H9 (cell line): ENCODE results near the gene PDE3A. TPM values are rescaled to one million over a fixed set of nuclear protein-coding genes. Genes with fewer than 3 reads are reported as not detected.

ENCODE experiments used
- DNase-seq: peaks from one replicate; pipeline ENCODE4 v3.0.0-alpha.2; 2017
- H2AFZ ChIP-seq: one replicate; pipeline ENCODE4 v1.6.1; 2013; ENCODE audit warnings: mild to moderate bottlenecking, low read length, control low read depth, moderate library complexity
- H2AK5ac ChIP-seq: 2 replicates; pipeline ENCODE4 v1.6.1; 2013; ENCODE audit warnings: low read length, control low read depth, mixed read lengths; ENCODE audit not compliant: insufficient read length
- H2BK120ac ChIP-seq: one replicate; pipeline ENCODE4 v1.6.1; 2013; ENCODE audit warnings: low read depth, mild to moderate bottlenecking, low read length, control low read depth, inconsistent platforms; ENCODE audit not compliant: poor library complexity, severe bottlenecking
- H2BK12ac ChIP-seq: 2 replicates; pipeline ENCODE4 v1.6.1; 2013; ENCODE audit warnings: low read length, control low read depth, mixed read lengths, low read depth; ENCODE audit not compliant: insufficient read length
- H2BK15ac ChIP-seq: 2 replicates; pipeline ENCODE4 v1.6.1; 2013; ENCODE audit warnings: low read depth, low read length, control low read depth
- H2BK20ac ChIP-seq: one replicate; pipeline ENCODE4 v1.6.1; 2013; ENCODE audit warnings: low read depth, mild to moderate bottlenecking, low read length, control low read depth, inconsistent platforms; ENCODE audit not compliant: poor library complexity, severe bottlenecking
- H2BK5ac ChIP-seq: 2 replicates; pipeline ENCODE4 v1.6.1; 2013; ENCODE audit warnings: low read length, control low read depth, mixed read lengths; ENCODE audit not compliant: insufficient read length
- H3K14ac ChIP-seq: 2 replicates; pipeline ENCODE4 v1.6.1; 2013; ENCODE audit warnings: low read length, control low read depth; ENCODE audit not compliant: insufficient read depth
- H3K18ac ChIP-seq: 2 replicates; pipeline ENCODE4 v1.6.1; 2013; ENCODE audit warnings: low read depth, mild to moderate bottlenecking, mixed read lengths, low read length, control low read depth; ENCODE audit not compliant: insufficient read length
- H3K23ac ChIP-seq: 2 replicates; pipeline ENCODE4 v1.6.1; 2013; ENCODE audit warnings: low read length, control low read depth, mixed read lengths, low read depth; ENCODE audit not compliant: insufficient read length
- H3K23me2 ChIP-seq: 2 replicates; pipeline ENCODE4 v1.6.1; 2013; ENCODE audit warnings: low read depth, mild to moderate bottlenecking, mixed read lengths, low read length, control low read depth; ENCODE audit not compliant: insufficient read length, poor library complexity, severe bottlenecking
- H3K27ac ChIP-seq: 2 replicates; pipeline ENCODE4 v1.5.1; 2013; ENCODE audit warnings: low read length, control low read depth, mixed read lengths, low read depth; ENCODE audit not compliant: insufficient read length
- H3K27me3 ChIP-seq: 2 replicates; pipeline ENCODE4 v1.6.1; 2013; ENCODE audit warnings: low read length, control low read depth, inconsistent platforms; ENCODE audit not compliant: insufficient read depth
- H3K4ac ChIP-seq: 2 replicates; pipeline ENCODE4 v1.6.1; 2013; ENCODE audit warnings: low read depth, mild to moderate bottlenecking, control low read depth, inconsistent platforms, low read length, moderate library complexity
- H3K4me1 ChIP-seq: 2 replicates; pipeline ENCODE4 v1.6.1; 2013; ENCODE audit warnings: low read length, control low read depth, inconsistent platforms; ENCODE audit not compliant: insufficient read depth
- H3K4me2 ChIP-seq: 2 replicates; pipeline ENCODE4 v1.6.1; 2013; ENCODE audit warnings: low read length, control low read depth, mixed read lengths; ENCODE audit not compliant: insufficient read length, insufficient read depth
- H3K56ac ChIP-seq: 2 replicates; pipeline ENCODE4 v1.6.1; 2013; ENCODE audit warnings: low read depth, mild to moderate bottlenecking, mixed read lengths, low read length, control low read depth; ENCODE audit not compliant: insufficient read length
- H3K79me1 ChIP-seq: 2 replicates; pipeline ENCODE4 v1.6.1; 2013; ENCODE audit warnings: low read depth, mild to moderate bottlenecking, moderate library complexity, low read length, control low read depth, inconsistent platforms; ENCODE audit not compliant: insufficient read depth, poor library complexity, severe bottlenecking
- H3K79me2 ChIP-seq: 2 replicates; pipeline ENCODE4 v1.6.1; 2013; ENCODE audit warnings: low read length, control low read depth, inconsistent platforms; ENCODE audit not compliant: insufficient read depth
- H3K9ac ChIP-seq: 2 replicates; pipeline ENCODE4 v1.6.1; 2013; ENCODE audit warnings: low read length, control low read depth, mixed read lengths; ENCODE audit not compliant: insufficient read length; ENCODE audit errors: extremely low read depth
- H3K9me3 ChIP-seq: one replicate; pipeline ENCODE4 v1.6.1; 2013; ENCODE audit warnings: low read depth, low read length, inconsistent platforms; ENCODE audit not compliant: control insufficient read depth
- H3T11ph ChIP-seq: one replicate; pipeline ENCODE4 v1.6.1; 2013; ENCODE audit warnings: mild to moderate bottlenecking, low read length, control low read depth, inconsistent platforms
- H4K20me1 ChIP-seq: one replicate; pipeline ENCODE4 v1.6.1; 2013; ENCODE audit not compliant: control insufficient read depth, insufficient read length, insufficient read depth
- H4K5ac ChIP-seq: 2 replicates; pipeline ENCODE4 v1.6.1; 2013; ENCODE audit warnings: low read depth, mild to moderate bottlenecking, mixed read lengths, low read length, control low read depth; ENCODE audit not compliant: insufficient read length
- H4K8ac ChIP-seq: replicated peaks from 2 replicates; pipeline ENCODE4 v1.6.1; 2013; ENCODE audit warnings: low read length, control low read depth, mixed read lengths, low read depth; ENCODE audit not compliant: insufficient read length
- H4K91ac ChIP-seq: 2 replicates; pipeline ENCODE4 v1.6.1; 2013; ENCODE audit warnings: low read depth, mild to moderate bottlenecking, moderate library complexity, mixed read lengths, low read length, control low read depth; ENCODE audit not compliant: insufficient read length
- H3K27ac Mint-ChIP-seq, 3 experiments: 2 replicates in 2 of 3; 3 replicates in 1 of 3; pipeline ENCODE4 v1.8.0; 2020 to 2021; ENCODE audit warnings: mixed read lengths in 3 of 3, mild to moderate bottlenecking in 1 of 3, moderate library complexity in 1 of 3
- H3K27me3 Mint-ChIP-seq: 2 replicates; pipeline ENCODE4 v1.8.0; 2021; ENCODE audit warnings: low read depth, mild to moderate bottlenecking, moderate library complexity, mixed read lengths
- H3K36me3 Mint-ChIP-seq, 3 experiments: 2 replicates in 2 of 3; 3 replicates in 1 of 3; pipeline ENCODE4 v1.8.0; 2020 to 2021; ENCODE audit warnings: low read depth in 3 of 3, mixed read lengths in 3 of 3; ENCODE audit not compliant: insufficient read depth in 1 of 3
- H3K4me1 Mint-ChIP-seq, 2 experiments: 2 replicates each; pipeline ENCODE4 v1.8.0; 2020; ENCODE audit warnings: mixed read lengths in 2 of 2
- H3K4me3 Mint-ChIP-seq, 2 experiments: 2 replicates in 1 of 2; 3 replicates in 1 of 2; pipeline ENCODE4 v1.8.0; 2020 to 2021; ENCODE audit warnings: mild to moderate bottlenecking in 2 of 2, mixed read lengths in 2 of 2, moderate library complexity in 1 of 2
- H3K9me3 Mint-ChIP-seq, 2 experiments: 2 replicates in 1 of 2; 3 replicates in 1 of 2; pipeline ENCODE4 v1.8.0; 2020; ENCODE audit warnings: mild to moderate bottlenecking in 2 of 2, mixed read lengths in 2 of 2, moderate library complexity in 1 of 2
- WGBS: extraction: QIAGEN DNeasy Blood & Tissue Kit; methylation state at CpG from one replicate; pipeline ENCODE4 v1.1.7; 2013; ENCODE audit warnings: missing lambda C conversion rate, low lambda C conversion rate, mixed read lengths; ENCODE audit not compliant: insufficient read length; ENCODE audit errors: extremely low coverage; 5-methylcytosine and 5-hydroxymethylcytosine counted together
- total RNA-seq: library from RNA; stranded (reverse); gene quantifications from 2 replicates; pipeline ENCODE4 v1.2.1, GENCODE V29; 2021
- TF ChIP-seq, protein P1 (sequence below): fragments of 200-600 bp; sonication (generic); conservative IDR thresholded peaks from 3 replicates; pipeline ENCODE4 v1.8.0; 2021; ENCODE audit warnings: antibody characterized with exemption, mild to moderate bottlenecking

PDE3A gene
- total RNA-seq, 1 experiment from 2014 or later: 3.0 TPM

- H2AK5ac ChIP-seq: no peak overlapping the region
- H2BK12ac ChIP-seq: no peak overlapping the region
- Mint-ChIP-seq H3K36me3 (no peaks in the 10 kb centered on the region), H3K4me3 (no peak overlapping the region), H3K27me3 (no peaks in the 10 kb centered on the region), H3K4me1 (peaks cover under 1% of the 10 kb centered on the region in 2 experiments; a peak in 1 of 4 replicates), H3K27ac (no peak overlapping the region), H3K9me3 (no peaks in the 10 kb centered on the region)
- no peaks in the 10 kb centered on the region for H3K79me2 ChIP-seq
- H4K91ac ChIP-seq: no peak overlapping the region
- no peak overlapping the region for H3K18ac ChIP-seq
- H4K20me1 ChIP-seq: no peaks in the 10 kb centered on the region
- H4K5ac ChIP-seq: no peak overlapping the region
- DNase-seq: no peak
- no peak overlapping the region for H3K9ac ChIP-seq
- no peak overlapping the region for H4K8ac ChIP-seq
- H3K9me3 ChIP-seq: no peaks in the 10 kb centered on the region
- TF ChIP-seq, protein P1, sequence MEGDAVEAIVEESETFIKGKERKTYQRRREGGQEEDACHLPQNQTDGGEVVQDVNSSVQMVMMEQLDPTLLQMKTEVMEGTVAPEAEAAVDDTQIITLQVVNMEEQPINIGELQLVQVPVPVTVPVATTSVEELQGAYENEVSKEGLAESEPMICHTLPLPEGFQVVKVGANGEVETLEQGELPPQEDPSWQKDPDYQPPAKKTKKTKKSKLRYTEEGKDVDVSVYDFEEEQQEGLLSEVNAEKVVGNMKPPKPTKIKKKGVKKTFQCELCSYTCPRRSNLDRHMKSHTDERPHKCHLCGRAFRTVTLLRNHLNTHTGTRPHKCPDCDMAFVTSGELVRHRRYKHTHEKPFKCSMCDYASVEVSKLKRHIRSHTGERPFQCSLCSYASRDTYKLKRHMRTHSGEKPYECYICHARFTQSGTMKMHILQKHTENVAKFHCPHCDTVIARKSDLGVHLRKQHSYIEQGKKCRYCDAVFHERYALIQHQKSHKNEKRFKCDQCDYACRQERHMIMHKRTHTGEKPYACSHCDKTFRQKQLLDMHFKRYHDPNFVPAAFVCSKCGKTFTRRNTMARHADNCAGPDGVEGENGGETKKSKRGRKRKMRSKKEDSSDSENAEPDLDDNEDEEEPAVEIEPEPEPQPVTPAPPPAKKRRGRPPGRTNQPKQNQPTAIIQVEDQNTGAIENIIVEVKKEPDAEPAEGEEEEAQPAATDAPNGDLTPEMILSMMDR: no peak
- no peak overlapping the region for H3K4me2 ChIP-seq
- H3K79me1 ChIP-seq: no peaks in the 10 kb centered on the region
- WGBS: no CpG with 5 or more reads among the region's 3 CpGs
- H3K56ac ChIP-seq: no peak overlapping the region
- H3K4ac ChIP-seq: no peak overlapping the region
- H3T11ph ChIP-seq: no peak overlapping the region
- no peak overlapping the region for H2BK20ac ChIP-seq
- H3K27me3 ChIP-seq: no peaks in the 10 kb centered on the region
- H2BK5ac ChIP-seq: no peak overlapping the region
- no peak overlapping the region for H3K14ac ChIP-seq
- no peak overlapping the region for H2AFZ ChIP-seq
- peaks cover under 1% of the 10 kb centered on the region; the same call in 1 of the 2 replicates for H3K4me1 ChIP-seq
- no peak overlapping the region for H2BK15ac ChIP-seq
- H3K23ac ChIP-seq: no peak overlapping the region
- no peak overlapping the region for H2BK120ac ChIP-seq
- H3K23me2 ChIP-seq: no peaks in the 10 kb centered on the region
- no peak overlapping the region for H3K27ac ChIP-seq
These were observed 129.4 kb downstream of the PDE3A start for GRCh38 chr12:20497707-20498106.
